ENCODE data around the gene GLS2.
A peak's percentile ranks its signal among the peaks of the same experiment; 100 is the strongest.

The GLS2 gene

DNA sequence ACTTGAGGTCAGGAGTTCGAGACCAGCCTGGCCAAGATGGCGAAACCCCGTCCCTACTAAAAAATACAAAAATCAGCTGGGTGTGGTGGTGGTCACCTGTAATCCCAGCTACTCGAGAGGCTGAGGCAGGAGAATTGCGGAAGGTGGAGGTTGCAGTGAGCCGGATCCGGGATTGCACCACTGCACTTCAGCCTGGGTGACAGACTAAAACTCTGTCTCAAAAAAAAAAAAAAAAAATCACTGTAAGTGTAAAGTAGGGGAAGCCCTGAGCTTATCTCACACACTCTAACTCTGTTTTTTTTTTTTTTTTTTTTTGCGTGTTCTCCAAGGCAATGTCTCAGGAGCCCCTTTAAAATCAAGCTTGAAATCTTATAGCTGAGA, 33.2 kb upstream of the GLS2 start:
- Histone ChIP-seq H3K4me2 (ENCODE audit: insufficient read depth, low read length) (peak overlapping the region; percentile 67), H3K27ac (ENCODE audit: low read length) (peak overlapping the region; percentile 67), H3K9me3 (ENCODE audit: insufficient read depth, low read length, severe bottlenecking) (no peaks in the 10 kb centered on the region), H2AFZ (ENCODE audit: low read depth, low read length) (peak overlapping the region; percentile 94), H4K20me1 (ENCODE audit: insufficient read depth, low read length) (no peaks in the 10 kb centered on the region), H3K4me1 (ENCODE audit: insufficient read depth, low read length) (peaks cover 39% of the 10 kb centered on the region), H3K27me3 (ENCODE audit: insufficient read depth, low read length, poor library complexity) (no peaks in the 10 kb centered on the region), H3K36me3 (ENCODE audit: insufficient read depth, low read length) (no peaks in the 10 kb centered on the region), H3K9ac (ENCODE audit: low read depth, low read length) (peak overlapping the region; percentile 51), H3K4me3 (ENCODE audit: low read depth in 1 of 2, low read length in 2 of 2) (peak overlapping the region; percentile 25 to 63; a peak in 3 of 4 replicates), H3K79me2 (ENCODE audit: insufficient read depth, low read length) (peaks cover 9% of the 10 kb centered on the region)
- DNase-seq: no peak
- TF ChIP-seq CTCF (IDR thresholded peaks at IDR 0.05; ENCODE audit: borderline replicate concordance, extremely low read depth, low read length, poor library complexity, severe bottlenecking) (no peak), EZH2 (IDR thresholded peaks at IDR 0.05; ENCODE audit: borderline replicate concordance, low read depth, low read length, severe bottlenecking) (no peak)
- no peak for ATAC-seq (ENCODE audit: insufficient read depth, low read depth)

DNA sequence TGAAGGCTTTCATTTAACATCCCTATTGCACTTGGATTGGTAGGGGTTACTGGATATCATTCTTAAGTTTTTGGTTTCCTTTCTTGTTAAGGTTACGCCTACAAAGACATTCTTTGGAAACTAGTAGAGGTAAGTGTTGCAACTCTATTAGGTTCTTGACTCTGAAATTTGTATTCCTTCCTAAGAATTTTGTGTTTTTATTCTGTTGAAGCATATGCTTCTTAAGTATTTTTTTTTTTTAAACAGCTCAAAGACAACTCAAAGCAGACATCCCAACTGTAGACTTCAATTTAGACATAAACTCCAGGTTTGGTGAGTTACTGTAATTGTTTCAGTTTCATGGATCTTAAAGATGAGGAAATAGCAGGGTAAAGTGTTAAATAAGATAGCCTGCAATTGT, 32.5 kb upstream of the GLS2 start:
- no peaks in the 10 kb centered on the region for H4K20me1 ChIP-seq (ENCODE audit: insufficient read depth, low read length)
- H3K4me2 ChIP-seq (ENCODE audit: insufficient read depth, low read length): peak overlapping the region; percentile 67
- H3K36me3 ChIP-seq (ENCODE audit: insufficient read depth, low read length): no peaks in the 10 kb centered on the region
- peak overlapping the region in 1 of 2 experiments; percentile 63; a peak in 1 of 4 replicates for H3K4me3 ChIP-seq (ENCODE audit: low read depth in 1 of 2, low read length in 2 of 2)
- peak overlapping the region; percentile 94; the same call in 1 of the 2 replicates for H2AFZ ChIP-seq (ENCODE audit: low read depth, low read length)
- peaks cover 9% of the 10 kb centered on the region for H3K79me2 ChIP-seq (ENCODE audit: insufficient read depth, low read length)
- ATAC-seq (ENCODE audit: insufficient read depth, low read depth) (no peak), DNase-seq (no peak)
- H3K27ac ChIP-seq (ENCODE audit: low read length): no peak overlapping the region
- TF ChIP-seq EZH2 (IDR thresholded peaks at IDR 0.05; ENCODE audit: borderline replicate concordance, low read depth, low read length, severe bottlenecking): no peak
- TF ChIP-seq CTCF (IDR thresholded peaks at IDR 0.05; ENCODE audit: borderline replicate concordance, extremely low read depth, low read length, poor library complexity, severe bottlenecking): no peak
- H3K27me3 ChIP-seq (ENCODE audit: insufficient read depth, low read length, poor library complexity): no peaks in the 10 kb centered on the region
- peaks cover 39% of the 10 kb centered on the region for H3K4me1 ChIP-seq (ENCODE audit: insufficient read depth, low read length)
- H3K9me3 ChIP-seq (ENCODE audit: insufficient read depth, low read length, severe bottlenecking): no peaks in the 10 kb centered on the region
- H3K9ac ChIP-seq (ENCODE audit: low read depth, low read length): 0 out of 2 replicates have a peak overlapping the region, but pooled peaks have one; percentile 51

GRCh38 chr12:56520048-56520447, 32.1 kb upstream of the GLS2 start:
- no peak for ATAC-seq (ENCODE audit: insufficient read depth, low read depth)
- H3K4me3 ChIP-seq (ENCODE audit: low read depth in 1 of 2, low read length in 2 of 2): no peak overlapping the region
- no peaks in the 10 kb centered on the region for H3K36me3 ChIP-seq (ENCODE audit: insufficient read depth, low read length)
- no peak overlapping the region for H3K27ac ChIP-seq (ENCODE audit: low read length)
- no peaks in the 10 kb centered on the region for H3K9me3 ChIP-seq (ENCODE audit: insufficient read depth, low read length, severe bottlenecking)
- DNase-seq: no peak
- H2AFZ ChIP-seq (ENCODE audit: low read depth, low read length): no peak overlapping the region
- peaks cover 9% of the 10 kb centered on the region for H3K79me2 ChIP-seq (ENCODE audit: insufficient read depth, low read length)
- no peak overlapping the region for H3K4me2 ChIP-seq (ENCODE audit: insufficient read depth, low read length)
- H4K20me1 ChIP-seq (ENCODE audit: insufficient read depth, low read length): no peaks in the 10 kb centered on the region
- H3K4me1 ChIP-seq (ENCODE audit: insufficient read depth, low read length): peaks cover 39% of the 10 kb centered on the region
- H3K9ac ChIP-seq (ENCODE audit: low read depth, low read length): no peak overlapping the region
- no peaks in the 10 kb centered on the region for H3K27me3 ChIP-seq (ENCODE audit: insufficient read depth, low read length, poor library complexity)
- TF ChIP-seq CTCF (IDR thresholded peaks at IDR 0.05; ENCODE audit: borderline replicate concordance, extremely low read depth, low read length, poor library complexity, severe bottlenecking) (no peak), EZH2 (IDR thresholded peaks at IDR 0.05; ENCODE audit: borderline replicate concordance, low read depth, low read length, severe bottlenecking) (no peak)

DNA sequence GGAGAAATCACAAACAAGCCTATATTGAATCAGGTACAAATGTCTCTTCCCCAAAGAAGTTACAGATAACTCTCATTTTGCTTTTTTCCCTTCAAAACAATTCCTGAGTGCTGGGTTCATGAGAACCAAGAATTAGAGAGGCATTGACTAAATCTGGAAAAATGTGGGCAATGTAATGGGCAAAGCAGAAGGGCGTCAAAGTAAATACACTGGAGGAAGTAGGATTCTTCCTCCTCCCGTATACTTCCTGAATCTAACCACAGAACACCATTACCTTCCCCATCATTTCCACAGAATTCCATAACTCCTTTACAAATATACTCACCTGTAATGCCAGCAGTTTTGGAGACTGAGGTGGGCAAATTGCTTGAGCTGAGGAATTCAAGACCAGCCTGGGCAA, 30.6 kb upstream of the GLS2 start:
- peaks cover 9% of the 10 kb centered on the region for H3K79me2 ChIP-seq (ENCODE audit: insufficient read depth, low read length)
- no peak for TF ChIP-seq CTCF (IDR thresholded peaks at IDR 0.05; ENCODE audit: borderline replicate concordance, extremely low read depth, low read length, poor library complexity, severe bottlenecking)
- TF ChIP-seq EZH2 (IDR thresholded peaks at IDR 0.05; ENCODE audit: borderline replicate concordance, low read depth, low read length, severe bottlenecking): no peak
- H3K9ac ChIP-seq (ENCODE audit: low read depth, low read length): no peak overlapping the region
- H3K4me1 ChIP-seq (ENCODE audit: insufficient read depth, low read length): peaks cover 34% of the 10 kb centered on the region
- H3K36me3 ChIP-seq (ENCODE audit: insufficient read depth, low read length): no peaks in the 10 kb centered on the region
- H3K9me3 ChIP-seq (ENCODE audit: insufficient read depth, low read length, severe bottlenecking): no peaks in the 10 kb centered on the region
- H3K27me3 ChIP-seq (ENCODE audit: insufficient read depth, low read length, poor library complexity): no peaks in the 10 kb centered on the region
- H3K4me2 ChIP-seq (ENCODE audit: insufficient read depth, low read length): no peak overlapping the region
- H3K27ac ChIP-seq (ENCODE audit: low read length): no peak overlapping the region
- DNase-seq (no peak), ATAC-seq (ENCODE audit: insufficient read depth, low read depth) (no peak)
- H3K4me3 ChIP-seq (ENCODE audit: low read depth in 1 of 2, low read length in 2 of 2): no peak overlapping the region
- no peak overlapping the region for H2AFZ ChIP-seq (ENCODE audit: low read depth, low read length)
- no peaks in the 10 kb centered on the region for H4K20me1 ChIP-seq (ENCODE audit: insufficient read depth, low read length)
